NCI-H2171 (cell line): ENCODE measurements around the gene ZBTB42.

Experiments
- DNase-seq: peaks from one replicate; lab custom pipeline; 2025; lab: John Stamatoyannopoulos, UW

The ZBTB42 gene

DNA sequence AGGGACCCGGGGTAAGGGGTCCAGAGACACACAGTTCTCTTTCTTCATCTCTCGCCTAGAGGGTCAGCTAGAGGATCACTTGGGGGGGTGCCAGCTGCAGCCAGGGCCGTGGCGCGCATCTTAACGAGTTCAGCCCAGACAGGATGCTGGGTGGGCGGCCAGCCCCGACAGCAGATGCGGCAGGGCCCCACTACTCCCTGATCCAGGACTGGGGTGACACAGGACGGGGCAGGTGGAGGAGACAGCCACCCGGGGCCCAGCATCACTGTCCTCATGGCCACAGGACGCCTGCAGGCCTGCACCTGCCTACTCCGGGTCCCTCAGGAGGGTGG is 18.1 kb upstream of the ZBTB42 start:
- DNase-seq = no peak

DNA sequence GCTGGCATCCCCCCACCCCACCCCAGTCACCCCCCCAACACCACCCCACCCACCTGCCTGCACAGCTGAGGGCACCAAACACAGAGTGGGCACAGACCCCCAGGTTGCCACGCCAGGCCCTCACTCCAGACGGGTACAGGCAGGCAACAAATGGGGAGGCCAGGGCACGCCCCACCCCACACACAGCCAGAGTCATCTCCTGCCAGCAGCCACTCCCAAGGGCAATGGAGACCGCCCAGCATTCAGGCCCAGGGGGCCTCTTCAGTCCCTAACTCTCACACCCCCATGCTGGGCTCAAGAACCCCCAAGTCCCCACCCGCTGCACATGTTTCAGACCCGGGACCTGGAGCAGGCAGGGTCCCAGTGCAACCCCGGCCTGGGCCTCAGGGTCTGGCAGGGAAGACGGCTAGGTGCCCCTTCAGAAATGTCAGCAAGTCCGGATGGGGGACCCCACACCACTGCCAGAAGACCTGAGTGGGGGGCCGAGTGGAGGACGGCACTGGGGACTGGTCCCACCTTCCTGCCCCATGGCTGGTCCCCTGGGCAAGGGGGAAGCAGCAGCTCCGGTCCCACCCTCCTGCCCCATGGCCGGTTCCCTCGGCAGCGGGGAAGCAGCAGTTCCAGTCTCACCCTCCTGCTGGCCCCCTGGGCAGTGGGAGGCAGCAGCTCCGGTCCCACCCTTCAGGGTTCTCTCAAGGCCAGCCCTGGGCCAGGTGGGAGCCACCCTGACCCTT is 17.2 kb upstream of the ZBTB42 start:
- DNase-seq = no peak

DNA sequence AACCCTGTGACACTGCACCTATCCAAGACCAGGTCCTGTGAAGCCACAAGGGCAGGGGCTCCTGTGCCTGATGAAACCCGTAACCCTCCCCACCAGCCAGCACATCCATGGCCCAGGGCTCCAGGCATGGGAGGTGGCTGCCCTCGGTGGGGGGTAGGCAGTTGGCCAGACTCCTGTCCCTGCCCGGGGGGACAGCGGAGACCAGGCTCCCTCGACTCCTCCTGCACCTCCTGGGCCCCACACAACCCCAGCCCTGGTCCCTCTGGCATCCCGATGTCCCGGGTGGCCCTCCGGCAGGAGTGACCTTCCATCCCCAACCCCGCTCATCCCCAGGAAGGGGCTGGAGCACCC is 16.7 kb upstream of the ZBTB42 start:
- DNase-seq = no peak

DNA sequence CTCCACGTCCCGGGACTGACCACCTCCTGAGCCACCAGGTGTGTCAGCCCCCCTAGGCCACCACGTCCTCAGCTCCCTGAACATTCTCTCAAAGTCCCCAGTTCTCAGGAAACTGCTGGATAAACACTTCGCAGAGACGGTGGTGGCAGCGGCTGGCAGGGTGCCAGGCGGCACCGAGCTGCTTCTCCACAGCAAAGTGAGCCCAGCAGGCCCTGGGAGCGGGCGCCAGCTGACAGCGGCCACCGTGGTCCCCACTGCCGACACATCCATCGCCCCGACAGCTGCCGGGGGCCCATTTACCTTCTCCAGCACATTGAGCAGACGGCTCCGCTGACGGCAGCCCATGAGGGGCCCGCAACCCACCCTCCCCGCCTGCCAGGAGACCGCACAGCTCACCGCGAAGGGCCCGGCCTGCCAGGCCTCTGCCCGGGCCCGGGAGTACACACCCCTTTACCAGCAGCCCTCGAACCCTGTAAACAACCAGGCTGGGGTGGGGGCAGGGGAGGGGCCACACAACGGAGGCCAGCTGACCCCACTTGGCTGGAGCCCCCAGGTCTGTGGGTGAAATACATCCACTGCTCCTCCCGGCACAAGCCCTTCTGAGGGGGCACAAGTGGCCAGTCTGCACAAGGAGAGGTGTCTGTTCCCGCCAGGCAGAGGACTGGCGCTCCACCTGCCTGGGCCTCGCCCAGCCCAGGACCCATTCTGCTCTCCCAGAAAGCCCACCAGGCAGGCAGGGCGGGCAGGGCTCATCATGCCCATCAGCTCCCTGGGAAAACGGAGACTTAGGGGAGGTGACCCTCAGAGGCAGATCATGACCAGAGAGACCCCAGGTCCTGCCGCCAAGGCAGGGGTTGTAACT is 15.8 kb upstream of the ZBTB42 start:
- DNase-seq = peak; percentile 82

DNA sequence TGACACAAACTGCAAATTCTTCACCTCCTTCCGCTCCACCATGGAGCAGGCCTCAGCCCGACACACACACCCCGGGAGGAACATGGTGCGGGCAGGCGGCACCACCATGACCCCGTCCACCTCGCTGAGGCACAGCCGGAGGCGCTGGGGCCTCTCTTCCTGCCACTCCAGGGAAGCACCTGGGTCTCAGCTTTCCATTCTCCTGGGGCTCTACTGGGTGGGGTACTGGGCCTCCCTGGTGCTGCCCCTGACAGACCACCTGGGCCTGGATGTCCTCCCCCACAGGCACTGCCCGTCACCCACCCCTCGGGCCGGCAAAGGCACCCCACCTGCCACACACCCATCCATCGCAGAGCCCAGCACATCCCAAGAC is 15.2 kb upstream of the ZBTB42 start:
- no peak for DNase-seq

DNA sequence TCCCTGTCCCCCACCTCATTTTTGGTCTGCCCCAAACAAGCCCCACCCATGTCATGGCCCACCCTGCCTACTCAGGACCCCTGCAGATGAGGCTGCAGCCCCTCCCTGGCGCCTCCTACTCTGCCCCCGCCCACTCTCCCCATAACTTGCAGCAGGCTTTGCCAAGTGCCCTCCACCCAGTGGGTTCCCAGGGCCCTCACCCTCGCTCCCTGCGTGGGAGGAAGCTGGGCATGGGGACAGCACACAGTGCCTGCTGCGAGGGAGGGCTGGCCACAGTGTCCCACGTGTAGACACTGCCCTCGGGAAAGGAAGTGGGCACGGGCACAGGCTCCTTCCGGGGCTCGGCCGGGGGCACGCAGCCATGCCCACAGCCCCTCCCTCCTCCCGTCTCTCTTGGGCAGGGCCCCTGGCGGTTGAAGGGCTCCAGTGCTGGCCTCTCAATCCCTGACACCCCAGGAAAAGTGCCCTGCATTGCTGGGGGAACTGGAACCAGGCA is 14.8 kb upstream of the ZBTB42 start:
- no peak for DNase-seq

DNA sequence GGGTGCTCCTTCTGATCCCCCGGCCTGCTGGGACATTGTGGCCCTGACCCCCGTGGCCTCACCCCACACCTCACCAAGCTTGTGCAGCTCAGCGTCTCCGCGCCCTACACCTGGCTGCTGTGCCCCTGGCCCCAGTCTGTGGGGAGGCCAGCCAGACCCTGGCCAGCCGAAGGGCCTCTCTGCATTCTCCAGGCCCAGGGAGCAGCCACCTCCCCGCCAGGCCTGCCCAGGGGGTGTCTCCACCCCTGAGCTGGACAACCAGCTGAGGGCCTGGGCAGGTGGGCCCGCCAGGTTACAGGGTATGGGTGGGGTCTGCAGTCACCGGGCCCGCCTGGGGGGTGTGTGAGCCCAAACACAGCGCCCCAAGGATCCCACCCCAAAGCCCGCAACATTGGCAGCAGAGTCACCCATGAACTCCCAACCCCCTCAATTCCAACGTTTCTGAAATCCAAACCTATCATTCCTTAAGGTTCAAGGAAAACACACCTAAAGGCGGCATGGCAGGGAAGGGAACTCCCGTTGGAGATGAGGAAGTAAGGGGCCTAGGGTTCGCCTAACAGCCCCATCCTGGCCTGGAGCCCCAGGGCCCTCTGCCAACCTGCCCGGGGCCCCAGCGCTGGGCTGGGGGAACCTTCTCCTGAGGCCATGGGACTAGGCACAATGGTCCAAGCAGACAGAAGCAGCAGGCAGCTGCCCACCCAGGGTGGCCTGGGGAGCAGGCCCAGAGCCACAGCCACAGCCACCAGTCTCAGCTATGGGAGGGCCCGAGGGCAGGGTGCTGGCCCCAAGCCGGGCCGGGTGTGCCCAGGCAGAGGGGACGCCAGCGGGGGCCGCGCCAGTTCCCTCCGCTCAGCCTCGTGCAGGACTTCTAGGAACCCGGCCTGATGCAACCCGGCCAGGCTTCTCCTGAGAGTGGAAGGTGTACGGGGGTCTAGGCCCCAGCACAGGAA is 13.9 kb upstream of the ZBTB42 start:
- DNase-seq = no peak

DNA sequence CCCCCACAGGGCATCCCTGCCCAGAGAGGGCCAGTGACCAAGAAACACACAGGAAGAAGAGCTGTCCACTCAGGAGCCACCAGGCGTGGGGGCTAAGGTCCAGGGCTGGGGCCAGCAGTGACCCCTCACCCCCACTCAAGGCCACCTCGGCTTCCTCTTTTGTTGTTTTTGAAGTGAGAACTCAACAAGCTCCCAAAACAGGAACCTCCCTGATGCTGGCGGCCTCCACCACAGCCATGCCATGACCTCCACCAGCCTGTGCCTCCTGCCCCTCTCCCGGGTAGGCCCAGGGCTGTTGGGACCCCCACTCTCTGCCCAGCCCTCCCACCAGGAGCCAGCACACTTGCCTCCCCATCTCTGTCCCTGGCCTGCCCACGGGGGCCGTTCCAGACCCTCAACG is 13.2 kb upstream of the ZBTB42 start:
- no peak for DNase-seq

DNA sequence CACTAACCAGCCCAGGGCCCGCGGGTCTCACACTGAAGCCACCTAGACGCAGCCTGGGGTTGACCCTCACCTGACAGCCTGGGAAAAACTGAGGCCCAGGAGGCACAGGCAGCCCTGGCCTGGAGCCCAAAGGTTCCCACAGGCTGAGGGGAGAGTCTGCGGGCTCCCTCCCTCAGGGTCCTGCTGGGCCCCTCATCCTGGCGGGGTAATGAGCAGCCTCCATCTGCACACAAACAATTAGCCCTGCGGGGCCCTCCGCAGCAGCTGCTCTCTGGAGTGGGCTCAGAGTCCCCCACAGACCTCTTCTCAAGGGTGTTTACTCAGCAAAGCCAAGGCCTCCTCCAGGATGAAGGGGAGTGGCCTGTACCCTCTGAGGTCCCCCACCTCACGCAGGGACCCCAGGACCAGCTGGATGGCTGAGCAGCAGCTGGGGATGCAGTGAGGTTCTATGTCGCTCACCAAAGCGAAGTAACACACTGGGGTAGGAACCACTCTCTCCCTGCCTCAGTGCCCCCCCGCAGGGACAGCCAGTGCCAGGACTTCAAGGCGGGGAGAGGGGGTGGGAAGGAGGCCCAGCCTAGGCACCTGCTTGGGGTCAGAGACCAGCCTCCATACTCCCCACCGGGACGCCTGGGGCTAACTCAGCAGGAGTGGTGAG is 12.6 kb upstream of the ZBTB42 start:
- peak; percentile 93 for DNase-seq

DNA sequence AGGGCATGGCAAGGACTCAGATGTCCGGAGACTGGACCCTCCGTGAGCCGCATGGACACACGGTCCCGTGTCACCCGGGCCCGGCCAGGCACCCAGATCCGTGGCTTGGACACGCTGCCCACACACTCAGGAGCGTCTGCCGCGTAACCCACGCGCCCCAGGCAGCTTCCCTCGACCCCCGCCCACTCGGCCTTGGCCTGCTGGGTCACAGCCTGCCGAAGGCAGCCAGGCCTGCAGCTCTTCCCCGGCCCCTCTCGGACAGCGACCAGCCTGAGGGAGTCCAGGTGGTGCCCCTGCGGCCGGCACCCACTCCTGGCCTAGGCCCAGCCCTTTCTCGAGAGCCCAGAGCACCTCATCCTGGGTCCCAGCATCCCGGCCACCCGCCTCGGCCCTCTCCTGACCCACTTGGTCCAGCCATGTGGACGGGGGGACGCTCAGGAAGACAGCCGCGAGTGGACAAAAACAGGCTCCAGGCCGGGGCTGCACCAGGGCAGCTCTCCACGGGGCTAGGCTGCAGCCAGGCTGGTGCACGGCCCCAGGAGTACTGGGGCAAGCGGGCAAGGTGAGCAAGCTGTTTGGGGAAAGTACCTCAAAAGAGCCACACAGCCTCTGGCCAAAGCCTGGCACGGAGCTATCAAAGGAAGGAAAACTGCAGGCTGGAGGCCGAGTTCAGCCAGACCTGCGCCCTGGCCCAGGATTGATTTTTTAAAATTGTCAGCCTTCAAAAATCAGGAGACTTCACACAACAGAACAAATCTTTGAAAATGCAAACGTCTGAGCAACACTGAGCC is 11.8 kb upstream of the ZBTB42 start:
- no peak for DNase-seq

DNA sequence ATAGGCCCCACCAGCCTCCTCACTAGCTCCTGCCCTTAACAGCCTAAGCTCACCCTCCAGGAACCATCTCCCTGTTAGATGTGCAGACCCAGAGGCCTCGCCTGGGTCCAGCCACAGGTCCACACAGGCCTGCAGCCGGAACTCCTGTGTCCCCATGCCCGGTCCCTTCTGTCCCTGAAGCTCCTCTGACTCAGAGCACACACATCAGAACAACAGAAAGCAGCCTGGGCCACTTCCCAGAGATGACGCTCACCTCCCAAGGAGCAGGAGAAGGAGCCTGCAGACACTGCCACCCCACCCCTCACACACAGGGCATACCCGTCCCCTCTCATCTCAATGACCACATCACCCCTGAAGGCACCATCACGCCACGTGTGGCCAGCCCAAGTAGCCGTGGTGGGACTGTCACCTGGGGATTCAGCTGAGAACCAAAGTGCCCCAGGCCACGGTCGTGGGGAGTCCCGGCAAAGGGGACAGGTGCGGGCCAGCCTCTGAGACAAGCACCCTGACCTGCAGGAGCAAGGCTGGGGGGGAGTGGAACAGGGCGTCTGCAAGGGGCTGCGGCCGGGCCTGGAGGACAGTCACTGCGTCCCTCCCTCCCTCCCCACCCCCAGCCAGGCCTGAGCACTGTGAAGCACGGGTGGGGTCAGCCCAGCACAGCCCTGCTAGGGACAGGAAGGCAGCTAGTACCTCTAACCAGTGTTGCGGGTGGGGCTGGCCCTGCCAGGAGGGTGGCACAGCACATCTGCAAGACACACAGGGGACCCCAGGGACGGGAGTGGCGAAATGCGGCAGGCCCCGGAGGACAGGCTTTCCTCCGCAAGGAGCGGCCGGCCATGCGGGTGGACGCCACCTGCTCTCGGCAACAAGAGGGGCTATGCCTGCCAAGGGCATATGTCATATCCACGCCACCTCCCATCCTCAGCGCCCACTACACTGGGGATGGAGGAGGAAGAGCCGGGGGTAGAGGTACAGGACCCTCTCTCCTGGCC is 10.9 kb upstream of the ZBTB42 start:
- no peak for DNase-seq

DNA sequence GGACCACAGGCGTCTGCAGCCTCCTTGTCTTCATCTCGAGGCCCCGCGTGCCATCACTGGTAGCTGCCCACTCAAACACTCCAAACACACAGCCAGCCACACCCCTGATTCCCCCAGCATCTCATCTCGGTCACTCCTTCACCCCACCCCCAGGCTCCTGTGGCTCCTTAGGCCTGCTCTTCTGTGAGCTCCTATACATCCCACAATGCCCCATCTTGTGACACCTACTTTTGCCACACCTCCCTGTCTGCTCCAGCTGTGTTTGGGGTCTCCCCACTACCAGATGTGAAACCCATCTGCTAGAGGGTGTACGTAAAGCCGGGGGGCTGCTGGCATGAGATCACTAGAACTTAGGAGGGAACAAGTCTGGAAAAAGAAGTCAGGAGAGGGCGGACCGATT is 9.5 kb upstream of the ZBTB42 start:
- no peak for DNase-seq

DNA sequence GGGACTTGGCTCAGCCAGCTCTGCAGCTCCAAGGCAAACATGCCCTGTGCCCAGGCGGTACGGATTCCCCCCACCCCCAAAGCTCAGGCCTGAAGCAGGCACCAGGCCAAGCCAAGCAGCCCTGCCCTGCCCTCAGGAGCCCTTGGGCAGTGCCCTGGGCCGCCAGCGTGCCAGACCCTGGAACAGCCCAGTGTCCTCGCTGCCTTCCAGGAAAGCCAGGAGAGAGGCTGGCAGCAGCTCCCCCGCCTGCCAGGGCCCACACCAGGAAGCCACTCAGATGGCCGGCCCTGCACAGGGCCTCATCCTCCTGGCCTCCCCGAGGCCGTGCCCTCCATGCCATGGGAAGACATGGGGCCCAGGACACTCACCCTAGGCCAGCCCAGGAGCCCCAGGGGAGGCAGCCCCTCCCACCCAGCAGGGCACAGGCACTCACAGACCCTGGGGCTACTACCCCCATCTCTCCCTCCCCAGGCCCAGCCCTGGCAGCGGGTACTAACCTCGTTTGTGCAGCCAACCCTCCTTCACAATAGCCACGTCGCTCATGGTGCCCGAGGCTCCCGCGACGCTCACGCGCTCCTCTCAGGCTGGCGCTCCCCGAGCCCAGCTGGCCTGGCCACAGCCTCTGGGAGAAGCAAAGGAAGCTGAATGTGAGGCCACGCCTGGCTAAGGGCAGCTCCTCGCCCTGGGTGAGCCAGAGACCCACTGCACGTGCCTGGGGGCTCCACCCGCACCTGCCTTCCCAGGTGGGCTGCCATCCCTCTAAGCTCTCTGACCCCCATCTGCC is 8.6 kb upstream of the ZBTB42 start:
- DNase-seq = no peak

DNA sequence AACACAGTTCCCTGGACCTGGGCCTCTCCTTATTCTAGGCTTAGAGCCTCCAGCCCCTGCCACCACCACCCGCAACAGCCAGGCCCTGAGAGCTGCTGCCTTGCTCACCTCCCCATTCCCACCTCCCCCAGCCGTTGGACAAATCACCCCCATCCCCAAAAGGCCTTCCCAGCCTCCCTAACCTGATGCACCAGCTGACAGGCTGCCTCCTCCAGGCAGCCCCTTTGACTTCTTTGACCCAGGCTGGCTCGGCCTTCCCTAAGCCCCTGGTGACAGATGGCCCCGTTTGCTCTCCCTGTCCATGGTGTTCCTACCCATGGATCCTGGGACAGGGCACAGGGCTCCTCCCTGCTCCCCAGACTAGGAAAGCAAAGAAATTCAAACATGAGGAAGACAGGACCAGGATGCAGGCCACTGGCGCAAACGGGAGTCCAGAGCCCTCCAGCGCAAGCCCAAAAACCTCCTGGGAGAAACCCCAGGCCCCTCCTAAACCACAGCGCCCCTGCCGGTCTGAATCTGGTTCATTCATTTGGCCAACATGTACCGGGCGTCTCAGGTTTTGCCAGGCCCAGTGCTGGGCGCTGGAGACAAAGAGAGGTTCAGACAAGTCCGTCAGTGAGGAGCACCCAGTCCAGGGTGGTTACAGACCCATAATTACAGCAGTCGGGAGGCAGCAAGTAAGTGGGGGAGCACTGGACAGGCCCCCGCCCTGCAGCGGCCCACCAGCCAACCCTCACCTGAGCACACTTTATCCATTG is 7.8 kb upstream of the ZBTB42 start:
- no peak for DNase-seq

DNA sequence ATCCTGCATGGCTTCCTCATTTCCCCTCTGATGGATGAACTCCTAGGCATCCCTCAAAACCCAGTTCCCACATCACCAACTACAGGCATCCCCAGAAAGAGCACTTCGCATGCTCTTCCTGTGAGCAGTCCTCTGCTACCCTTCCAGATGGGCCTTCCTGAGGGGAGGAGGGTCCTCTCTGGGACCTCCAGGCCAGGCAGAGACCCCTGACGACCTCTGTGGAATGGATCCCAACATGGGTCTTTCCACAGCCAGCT is 7.3 kb upstream of the ZBTB42 start:
- DNase-seq = no peak

DNA sequence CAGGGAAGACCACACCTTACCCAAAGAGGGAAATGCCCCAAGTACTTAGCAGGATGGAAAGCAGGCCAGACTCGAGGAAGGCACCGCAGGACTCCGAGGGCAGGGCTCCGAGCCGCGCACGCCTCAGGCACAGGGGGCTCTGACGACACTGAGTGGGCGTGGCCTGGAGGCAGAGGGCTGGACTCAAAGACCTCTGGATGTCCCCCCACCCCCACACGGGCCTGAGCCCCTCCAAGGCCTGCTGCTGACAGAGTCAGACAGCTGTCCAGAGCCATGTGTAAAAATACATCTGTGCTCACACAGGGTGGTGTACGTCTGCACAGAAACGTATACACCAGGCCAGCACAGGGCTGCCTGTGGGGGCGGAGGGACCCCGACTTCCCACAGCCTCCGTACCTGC is 6.8 kb upstream of the ZBTB42 start:
- no peak for DNase-seq

DNA sequence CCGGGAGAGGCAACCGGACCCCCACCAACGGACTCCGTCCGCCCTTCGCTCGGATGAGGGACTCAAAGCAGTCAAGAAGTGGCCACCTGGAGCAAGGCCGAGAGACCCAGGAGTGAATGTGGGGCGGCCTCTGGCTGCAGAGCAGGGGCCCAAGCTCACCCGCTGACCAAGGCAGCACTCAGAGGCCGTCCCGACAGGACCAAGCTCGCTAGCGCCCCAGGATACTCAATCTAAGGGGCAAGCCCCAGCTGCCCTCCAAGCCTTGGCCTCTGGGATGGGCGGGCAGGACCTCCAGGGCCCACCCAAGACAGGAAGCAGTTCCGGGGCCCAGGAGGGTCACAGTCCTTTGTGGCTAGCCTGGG is 6.3 kb upstream of the ZBTB42 start:
- DNase-seq = no peak

DNA sequence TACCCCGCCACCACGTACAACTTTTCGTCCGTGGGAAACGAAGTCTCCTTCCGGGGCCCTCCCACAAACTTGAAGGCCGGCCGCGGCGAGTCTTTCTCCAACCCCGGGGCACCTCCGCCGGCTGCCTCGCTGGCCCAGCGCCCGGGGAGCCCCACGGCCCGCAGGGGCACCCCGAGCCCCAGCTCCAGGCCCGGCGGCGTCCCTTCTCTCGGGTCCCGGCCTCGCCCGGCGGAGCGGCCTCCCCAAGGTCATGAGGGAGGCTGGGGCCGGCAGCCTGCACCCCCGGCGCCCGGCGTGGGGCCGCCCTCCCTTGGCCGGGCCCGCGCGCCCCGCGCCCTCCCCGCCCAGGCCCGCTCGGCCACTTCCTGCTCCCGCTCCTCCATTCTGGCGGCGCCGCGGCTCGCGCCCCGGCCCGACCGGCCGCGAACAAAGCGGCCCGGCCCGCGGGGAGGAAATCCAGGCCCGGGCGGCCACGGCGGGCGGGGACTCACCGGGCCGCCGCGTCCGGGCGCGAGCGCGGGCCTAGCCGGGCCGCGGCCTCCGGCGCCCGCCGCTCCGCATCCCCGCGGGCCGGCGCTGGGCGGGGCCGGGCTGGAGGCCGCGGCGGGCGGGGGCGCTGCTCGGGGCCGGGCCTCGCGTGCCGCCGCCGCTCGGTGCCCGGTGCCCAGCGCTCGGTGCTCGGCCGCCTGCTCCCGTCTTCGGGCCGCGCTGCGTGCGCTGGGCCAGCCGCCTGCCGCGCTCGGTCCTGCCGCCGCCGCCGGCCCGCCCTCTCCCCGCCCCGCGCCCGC is 5.7 kb upstream of the ZBTB42 start, which contains the start of gene AKT1:
Gene AKT1 (minus strand): TSS at position 756 of the 788 bp plus-strand sequence. CDS start 3,105 bp downstream, outside the sequence.
- DNase-seq = no peak
